Measurements from ENCODE around the gene NUF2.

Gene NUF2

GRCh38 chr1:163401211-163401610 lies 79.5 kb downstream of the NUF2 start:
- peak; percentile 12 for DNase-seq (ENCODE audit: low spot score)

Measured in HuH-7 (cell line).